ENCODE data around the gene PTRH2.
"Not testable (repeated sequence)": the region's sequence is repeated elsewhere in the genome, so short reads cannot be mapped to it uniquely, and the experiment has no call there.

The PTRH2 gene

DNA sequence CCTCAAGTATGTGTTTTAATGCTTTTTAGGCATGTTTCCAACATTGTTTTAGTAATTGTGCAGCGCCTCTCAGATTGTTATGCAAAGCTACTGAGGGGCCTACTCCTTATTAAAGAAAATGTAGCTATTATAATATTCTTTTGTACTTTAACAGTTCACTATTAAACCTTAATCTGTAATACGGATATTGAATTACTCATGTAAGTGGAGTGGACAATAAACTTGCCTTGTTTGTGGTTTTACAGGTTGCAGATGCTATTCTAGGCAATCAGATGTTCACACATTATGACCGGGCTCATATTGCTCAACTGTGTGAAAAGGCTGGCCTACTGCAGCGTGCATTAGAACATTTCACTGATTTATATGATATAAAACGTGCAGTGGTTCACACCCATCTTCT is 41.0 kb downstream of the PTRH2 start:
- DNase-seq: no peak

DNA sequence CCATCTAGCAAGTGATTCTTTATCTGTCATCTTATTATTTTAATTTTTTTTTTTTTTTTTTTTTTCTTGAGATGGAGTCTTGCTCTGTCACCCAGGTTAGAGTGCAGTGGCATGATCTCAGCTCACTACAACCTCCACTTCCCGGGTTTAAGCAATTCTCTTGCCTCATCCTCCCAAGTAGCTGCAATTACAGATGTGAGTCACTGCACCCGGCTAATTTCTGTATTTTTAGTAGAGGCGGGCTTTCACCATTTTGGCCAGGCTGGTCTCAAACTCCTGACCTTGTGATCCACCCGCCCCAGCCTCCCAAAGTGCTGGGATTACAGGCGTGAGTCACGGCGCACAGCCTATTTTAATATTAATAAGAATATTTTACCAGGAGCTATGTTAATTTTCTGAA is 50.6 kb downstream of the PTRH2 start:
- not testable (repeated sequence) for DNase-seq

DNA sequence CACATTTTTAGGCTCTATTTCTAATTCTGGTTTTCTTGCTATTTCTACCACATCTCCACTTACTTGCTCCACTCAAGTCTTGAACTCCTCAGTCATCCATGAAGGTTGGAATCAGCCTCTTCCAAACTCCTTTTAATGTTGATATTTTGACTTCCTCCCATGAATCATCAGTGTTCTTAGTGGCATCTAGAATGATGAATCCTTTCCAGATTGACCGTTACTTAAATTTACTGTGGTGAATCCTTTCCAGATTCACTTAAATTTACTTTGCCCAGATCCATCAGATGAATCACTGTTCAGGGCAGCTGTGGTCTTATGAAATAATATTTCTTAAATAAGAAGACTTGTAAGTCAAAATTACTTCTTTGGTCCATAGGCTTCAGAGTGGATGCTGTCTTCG is 55.1 kb downstream of the PTRH2 start:
- no peak for DNase-seq

DNA sequence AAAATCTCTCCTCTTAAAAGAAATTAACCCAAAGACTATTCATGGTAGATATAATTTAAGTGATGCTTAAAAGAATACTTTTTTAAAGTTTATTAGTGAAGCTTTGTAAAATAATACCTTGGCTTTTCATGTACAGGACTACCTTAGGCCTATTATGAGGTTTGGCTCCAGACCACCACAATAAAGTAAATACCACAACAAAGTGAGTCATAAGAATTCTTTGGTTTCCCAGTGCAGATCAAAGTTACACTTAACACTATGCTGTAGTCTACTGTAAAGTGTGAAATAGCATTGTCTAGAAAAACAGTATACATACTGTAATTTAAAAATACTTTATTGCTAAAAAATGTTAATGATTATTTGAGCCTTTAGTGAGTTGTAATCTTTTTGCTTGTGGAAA is 55.9 kb downstream of the PTRH2 start:
- DNase-seq: no peak

DNA sequence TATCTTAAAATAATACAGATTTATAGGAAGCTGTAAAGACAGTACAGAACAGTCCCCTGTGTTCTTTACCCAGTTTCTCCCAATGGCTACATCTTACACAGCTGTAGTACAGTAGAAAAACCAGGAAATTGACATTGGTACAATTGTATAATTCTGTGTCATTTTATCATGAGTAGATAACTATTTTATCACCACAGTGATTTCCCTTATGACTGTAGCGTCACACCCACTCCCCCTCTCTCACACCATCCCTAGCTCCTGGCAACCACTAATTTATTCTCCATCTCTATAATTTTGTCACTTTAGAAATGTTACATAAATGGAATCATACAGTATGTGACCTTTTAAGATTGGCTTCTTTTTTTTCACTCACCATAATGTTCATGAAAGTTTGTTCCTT is 56.6 kb downstream of the PTRH2 start:
- no peak for DNase-seq

DNA sequence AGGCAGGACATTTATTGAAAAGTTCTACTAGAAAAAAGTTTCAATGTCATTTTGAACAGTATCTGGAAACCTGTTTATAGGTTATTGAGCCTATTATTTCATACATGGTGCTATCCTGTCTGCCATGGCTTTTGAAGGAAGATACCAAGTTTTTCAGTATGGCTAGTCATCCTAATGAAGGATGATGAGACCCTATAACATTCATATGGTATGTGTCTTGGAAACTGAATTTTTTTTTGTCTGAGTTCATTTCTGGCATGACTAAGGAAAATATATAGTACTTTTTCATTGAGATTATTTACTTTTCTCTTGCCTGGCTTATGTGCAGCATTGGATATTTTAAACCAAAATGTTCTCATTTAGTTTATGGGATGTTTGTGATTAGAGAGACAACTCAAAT is 57.3 kb downstream of the PTRH2 start:
- no peak for DNase-seq

Data from hematopoietic multipotent progenitor cell treated with erythropoietin and hydrocortisone succinate and interleukin-3 and kit ligand, for 4 days (in vitro differentiated cells).